D721Med (cell line): ENCODE data around the gene HDAC7.
"Not testable (repeated sequence)": the region's sequence is repeated elsewhere in the genome, so short reads cannot be mapped to it uniquely, and the experiment has no call there.

Experiments used
- DNase-seq: peaks from one replicate; pipeline ENCODE4 v3.0.0; 2011; ENCODE audit warnings: low spot score; ENCODE audit not compliant: insufficient read length
- FAIRE-seq: peaks from 2 replicates; lab custom pipeline; 2011; peaks lifted over from hg19 to GRCh38; lab: Jason Lieb, UNC
- TF ChIP-seq, protein P1 (sequence below): IDR thresholded peaks from 2 replicates; pipeline ENCODE4 v1.5.1; 2012; ENCODE audit warnings: mild to moderate bottlenecking, control low read depth; ENCODE audit not compliant: insufficient read depth; ENCODE audit errors: missing control alignments

The HDAC7 gene

DNA sequence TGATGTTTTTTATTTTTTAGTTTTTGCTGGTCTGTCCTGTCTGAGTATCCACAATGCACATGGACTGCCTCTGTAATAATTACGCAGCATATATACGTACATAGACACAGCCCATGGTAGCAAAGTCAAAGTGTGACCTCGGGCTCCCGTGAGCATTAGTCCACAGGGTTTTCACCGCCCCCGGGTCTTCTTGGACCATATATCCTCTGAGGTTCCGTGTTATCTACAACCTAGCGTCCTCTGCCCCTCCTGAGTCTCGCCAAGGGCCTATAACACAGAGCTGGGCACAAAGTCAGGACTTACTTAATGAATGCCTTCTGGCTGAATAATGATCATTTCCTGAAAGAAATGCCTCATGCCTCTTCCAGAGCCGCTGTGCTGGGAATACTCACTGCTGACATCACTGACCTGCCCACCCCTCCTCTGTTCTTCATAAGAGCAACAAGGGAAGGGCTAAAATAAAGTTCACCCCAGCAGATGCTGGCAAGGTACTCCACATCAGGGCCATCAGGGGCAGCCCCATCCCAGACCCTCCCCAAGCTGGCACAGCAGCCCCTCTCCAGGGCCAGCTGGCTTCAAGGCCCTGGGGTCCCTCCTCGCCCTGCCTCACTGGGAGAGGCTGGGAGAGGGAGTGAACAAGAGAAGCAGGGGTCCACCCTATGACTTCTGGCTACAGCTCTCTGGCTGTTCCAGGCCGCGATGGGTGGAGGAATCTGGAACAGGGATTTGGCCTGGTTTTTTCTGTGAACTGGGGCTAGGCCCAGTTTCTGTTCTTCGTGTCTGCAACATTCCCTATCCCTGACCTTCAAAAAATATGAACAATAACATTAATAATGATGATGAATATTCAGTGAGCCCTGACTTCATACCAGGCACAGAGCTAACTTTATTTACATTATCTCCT is 7.9 kb downstream of the HDAC7 start:
- FAIRE-seq = no peak
- no peak for DNase-seq
- TF ChIP-seq, protein P1, sequence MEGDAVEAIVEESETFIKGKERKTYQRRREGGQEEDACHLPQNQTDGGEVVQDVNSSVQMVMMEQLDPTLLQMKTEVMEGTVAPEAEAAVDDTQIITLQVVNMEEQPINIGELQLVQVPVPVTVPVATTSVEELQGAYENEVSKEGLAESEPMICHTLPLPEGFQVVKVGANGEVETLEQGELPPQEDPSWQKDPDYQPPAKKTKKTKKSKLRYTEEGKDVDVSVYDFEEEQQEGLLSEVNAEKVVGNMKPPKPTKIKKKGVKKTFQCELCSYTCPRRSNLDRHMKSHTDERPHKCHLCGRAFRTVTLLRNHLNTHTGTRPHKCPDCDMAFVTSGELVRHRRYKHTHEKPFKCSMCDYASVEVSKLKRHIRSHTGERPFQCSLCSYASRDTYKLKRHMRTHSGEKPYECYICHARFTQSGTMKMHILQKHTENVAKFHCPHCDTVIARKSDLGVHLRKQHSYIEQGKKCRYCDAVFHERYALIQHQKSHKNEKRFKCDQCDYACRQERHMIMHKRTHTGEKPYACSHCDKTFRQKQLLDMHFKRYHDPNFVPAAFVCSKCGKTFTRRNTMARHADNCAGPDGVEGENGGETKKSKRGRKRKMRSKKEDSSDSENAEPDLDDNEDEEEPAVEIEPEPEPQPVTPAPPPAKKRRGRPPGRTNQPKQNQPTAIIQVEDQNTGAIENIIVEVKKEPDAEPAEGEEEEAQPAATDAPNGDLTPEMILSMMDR = no peak

DNA sequence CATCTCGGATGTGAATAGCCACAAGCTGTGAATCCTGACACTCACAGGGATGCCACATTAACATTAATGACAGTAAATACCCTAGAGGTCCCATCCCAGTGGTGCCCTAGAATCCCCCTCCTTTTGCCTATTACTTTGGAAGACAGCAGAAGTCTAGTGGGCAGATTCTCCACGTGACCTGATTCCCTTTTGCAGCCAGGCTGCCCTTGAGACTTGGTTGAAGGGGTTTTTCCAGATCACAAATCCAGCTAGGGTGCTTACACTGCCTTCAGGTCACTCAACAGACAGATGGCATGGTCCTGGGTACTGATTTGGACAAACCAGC is 8.7 kb downstream of the HDAC7 start:
- DNase-seq (no peak), FAIRE-seq (no peak)
- TF ChIP-seq, protein P1 = no peak

DNA sequence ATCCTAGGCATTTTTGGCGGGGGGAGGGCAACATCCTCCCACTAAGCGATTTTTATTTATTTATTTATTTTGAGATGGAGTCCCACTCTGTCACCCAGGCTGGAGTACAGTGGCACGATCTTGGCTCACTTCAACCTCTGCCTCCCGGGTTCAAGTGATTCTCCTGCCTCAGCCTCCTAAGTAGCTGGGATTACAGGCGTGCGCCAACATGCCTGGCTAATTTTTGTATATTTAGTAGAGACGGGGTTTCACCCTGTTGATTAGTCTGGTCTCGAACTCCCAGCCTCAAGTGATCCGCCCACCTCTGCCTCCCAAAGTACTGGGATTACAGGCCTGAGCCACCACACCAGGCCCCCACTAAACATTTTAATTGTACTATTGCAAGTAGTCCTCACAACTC is 10.2 kb downstream of the HDAC7 start:
- not testable (repeated sequence) for DNase-seq, FAIRE-seq

DNA sequence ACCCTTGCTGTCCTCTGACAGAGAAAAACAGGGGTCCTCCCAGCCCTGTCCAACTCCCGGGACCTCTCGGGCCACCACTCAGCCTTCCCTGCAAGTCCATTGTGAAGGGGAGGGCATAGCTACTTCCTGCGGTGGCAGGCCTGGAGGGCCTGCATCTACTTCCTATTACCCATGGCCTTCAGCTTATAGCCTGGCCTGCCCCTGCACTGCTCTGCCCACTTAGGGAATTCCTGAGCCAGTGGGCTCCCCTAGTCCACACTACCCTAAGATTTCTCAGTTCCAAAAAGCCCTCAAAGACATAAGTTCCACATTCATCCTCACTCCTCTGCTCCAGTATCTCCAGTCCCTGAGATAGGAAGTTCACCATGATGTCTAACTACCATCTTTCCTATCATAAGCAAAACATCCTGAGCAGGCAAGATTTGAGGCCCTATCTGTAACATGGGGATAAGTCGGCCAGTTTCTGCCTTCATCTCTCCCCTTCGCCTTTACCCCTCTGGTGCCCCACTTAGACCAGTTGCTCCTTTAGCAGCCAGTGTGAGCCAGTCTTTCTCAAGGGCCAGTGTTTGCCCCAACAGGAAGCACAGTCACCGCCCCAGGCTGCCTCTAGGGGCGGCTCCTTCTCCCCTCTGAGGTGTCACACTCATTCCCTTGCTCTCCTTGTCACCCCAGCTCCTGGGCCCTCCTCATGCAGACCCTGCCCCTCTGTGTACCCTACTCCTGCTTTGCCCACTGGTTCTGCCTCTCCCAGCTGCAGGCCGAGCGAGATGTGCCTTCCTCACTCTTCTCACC is 10.9 kb downstream of the HDAC7 start:
- DNase-seq = no peak
- TF ChIP-seq, protein P1 = no peak
- no peak for FAIRE-seq

DNA sequence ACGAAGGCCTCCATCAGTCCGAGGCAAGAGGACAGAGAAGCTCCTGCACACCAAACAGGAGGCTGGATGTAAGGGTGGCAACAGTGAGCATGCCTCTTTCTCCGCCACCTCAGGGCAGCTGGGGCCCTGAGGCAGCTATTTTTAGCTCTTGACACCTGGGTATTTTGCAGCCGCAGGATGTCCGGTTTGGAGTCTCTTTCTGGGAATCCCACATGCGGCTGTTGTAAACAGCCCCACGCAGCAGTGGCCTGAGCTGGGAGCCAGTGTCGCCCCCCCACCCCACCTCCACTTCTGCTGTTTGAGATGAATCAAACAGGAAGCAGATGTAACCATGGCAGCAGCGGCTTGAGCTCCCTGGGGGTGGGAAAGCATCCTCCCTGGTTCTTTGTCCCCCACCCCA is 11.7 kb downstream of the HDAC7 start:
- DNase-seq (no peak), FAIRE-seq (no peak)
- TF ChIP-seq, protein P1 = no peak

DNA sequence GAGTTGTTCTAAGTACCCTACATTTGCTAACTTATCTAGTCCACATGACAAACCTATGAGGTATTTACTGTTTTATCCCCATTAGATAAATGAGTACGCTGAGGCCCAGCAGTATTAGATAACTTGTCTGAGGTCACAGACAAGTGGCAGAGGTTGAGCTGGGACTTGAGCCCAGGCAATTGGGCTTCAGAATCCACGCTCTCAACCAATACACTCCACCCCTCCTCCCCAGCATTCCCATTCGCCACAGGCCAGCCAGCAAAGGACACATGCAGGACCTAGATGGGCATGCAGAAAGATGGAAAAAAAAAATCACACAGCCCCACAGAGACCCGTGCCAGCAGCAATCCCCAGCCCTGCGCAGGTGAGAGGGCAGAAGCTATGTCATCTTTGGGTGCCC is 12.4 kb downstream of the HDAC7 start:
- FAIRE-seq = no peak
- TF ChIP-seq, protein P1 = no peak
- no peak for DNase-seq

DNA sequence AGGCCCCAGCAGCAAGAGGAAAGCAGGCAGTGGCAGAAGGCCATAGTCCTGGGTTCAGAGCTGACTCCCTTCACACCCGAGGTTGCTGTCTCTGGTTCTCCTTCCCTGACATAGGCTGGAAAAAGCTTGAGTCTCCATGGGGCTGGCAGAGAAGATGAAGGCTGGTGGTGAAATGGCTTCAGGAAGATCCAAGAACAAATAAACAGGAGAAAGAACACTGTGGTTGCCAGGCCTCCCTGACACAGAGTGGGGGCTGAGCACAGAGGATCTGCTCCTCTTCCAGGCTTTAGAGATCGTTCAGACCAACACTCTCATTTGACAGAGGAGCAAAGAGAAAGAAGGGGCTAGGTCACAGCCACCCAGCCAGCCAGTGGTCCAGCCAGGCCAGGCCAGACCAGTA is 14.3 kb downstream of the HDAC7 start:
- DNase-seq (no peak), FAIRE-seq (no peak)
- TF ChIP-seq, protein P1 = no peak
